AG08395 (cell line): Measurements from ENCODE around the gene DENND4C.
"Not testable (repeated sequence)": the region's sequence is repeated elsewhere in the genome, so short reads cannot be mapped to it uniquely, and the experiment has no call there.

Experiments used
- DNase-seq: peaks from one replicate; pipeline ENCODE4 v3.0.0; 2012; ENCODE audit warnings: mixed read lengths, low spot score

Gene DENND4C

DNA sequence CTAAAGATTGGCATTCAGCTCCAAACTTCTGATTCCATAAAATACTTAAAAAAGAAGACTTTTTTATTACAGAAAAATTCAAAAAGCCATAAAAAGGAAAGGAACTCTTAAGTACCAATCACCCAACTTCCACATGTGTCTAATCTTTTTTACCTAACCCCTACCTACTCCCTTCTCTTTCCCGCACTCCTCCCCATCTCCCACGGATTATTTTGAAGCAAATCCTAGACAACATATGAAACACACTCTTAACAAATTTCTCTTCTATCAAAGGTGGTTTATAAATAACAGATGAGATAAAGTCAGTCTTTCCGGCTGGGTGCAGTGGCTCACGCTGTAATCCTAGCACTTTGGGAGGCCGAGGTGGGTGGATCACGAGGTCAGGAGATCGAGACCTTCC, 5.9 kb upstream of the DENND4C start:
- no peak for DNase-seq

DNA sequence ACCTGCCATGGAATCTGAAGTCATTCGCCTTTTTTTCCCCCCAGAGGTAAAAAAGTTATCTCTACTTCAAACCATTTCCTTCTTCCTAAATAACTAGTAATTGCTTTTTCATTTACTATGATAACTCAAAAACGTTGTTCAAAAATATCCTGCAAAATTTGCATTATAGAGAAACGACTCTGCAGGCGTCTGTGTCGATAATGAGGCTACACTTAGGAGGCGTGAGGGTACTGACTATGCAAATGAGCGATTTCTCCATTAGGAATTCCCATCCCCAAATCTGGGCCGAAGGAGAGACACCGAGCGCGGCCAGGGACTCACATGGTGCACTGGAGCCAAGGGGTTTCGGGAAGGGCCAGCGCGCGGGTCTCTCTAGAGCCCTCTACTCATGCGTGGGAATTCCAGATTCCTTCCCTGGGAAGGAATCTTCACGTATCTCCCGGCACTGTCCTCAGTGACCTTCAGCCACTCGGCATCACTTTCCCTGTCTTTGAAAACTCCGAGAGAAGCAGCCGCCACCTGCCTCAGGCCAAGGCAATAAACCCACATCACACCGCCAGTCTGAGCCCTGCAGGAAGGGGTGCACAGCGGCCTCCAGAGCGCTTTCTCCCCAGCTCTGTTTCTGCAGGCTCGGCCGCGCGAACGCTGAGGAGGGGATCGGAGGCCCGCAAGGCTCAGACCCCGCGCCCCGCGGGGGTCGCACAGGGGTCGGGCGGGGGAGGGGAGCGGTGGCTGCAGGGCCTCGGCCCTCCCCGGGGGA, 718 bp upstream of the DENND4C start:
- no peak for DNase-seq

DNA sequence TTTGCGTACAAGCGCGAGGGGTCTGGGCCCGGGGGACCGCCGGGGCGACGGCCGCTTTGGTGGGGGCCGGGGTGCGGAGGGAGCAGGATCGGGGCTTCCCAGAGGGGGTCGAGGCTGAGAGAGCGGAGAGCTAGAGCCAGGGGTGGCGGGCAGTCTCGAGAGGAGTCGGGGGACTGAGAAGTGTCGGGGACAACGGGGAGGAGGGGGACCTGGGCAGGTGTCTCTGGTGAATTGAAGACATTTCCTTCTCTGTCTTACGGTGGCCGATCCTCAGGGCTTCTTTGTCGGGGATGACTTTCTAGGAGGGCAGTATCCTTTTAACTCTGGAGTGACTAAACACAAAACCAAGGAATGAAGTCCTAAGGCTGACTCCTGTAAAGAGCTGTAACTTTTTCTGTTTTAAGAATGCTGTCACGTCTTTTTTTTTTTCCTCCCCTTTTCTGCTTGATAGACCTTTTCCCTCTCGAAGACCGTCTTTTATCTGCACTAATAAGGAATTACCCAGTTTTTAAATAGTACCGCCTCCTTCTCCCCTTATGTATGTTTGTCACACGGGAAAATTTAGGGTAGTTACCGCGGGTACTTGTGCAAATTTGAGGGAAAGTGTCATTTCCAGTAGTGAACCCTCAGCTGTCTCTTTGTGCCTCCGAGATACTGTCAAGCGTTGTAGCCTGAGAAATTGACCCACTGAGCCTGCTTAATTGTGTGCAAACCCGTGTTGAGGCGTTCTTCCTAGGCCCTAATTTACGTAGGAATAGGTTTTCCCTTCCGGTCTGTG, 822 bp downstream of the DENND4C start:
- peak; percentile 10 for DNase-seq

DNA sequence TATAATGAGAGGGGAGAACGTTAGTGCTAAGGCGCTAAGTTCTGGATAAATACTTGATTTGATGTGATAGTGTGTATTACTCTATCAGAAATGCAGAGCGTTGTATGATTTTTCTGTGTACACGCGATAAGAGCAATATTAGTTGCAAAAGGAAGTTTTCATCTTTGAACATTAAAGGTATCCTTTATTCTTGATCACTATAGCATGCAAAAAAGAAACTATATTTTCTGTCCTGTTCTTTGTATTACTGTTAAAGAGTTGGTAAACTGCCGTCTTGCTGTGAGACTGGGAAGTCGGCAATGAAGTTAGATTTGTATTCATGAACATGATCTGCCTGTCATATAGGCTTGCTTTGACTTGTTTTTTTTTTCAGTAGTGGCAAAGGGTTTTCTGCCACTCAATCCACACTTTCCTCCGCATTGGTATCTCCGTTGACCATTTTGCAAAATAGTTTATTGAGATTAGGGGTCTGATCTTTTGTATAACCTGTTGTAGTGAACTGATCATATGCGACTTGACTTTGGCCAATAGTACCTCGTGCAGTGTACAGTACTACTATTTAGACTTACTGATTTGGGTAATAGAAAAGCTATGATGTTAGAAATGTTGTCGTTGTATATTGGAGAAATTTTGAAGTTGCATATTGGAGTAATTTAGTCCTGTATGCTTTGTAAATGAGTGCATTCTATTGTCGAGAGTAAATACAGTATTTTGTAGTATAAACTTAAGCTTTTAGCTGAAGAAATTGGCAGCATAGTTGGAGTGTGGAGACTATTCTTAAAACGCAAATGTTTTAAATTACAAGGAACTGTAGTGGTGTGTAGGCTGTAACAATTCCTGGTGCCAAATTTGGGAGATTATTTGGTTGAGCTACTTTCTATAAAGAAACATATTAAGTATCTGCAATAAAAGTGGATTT, 1.7 kb downstream of the DENND4C start:
- no peak for DNase-seq

DNA sequence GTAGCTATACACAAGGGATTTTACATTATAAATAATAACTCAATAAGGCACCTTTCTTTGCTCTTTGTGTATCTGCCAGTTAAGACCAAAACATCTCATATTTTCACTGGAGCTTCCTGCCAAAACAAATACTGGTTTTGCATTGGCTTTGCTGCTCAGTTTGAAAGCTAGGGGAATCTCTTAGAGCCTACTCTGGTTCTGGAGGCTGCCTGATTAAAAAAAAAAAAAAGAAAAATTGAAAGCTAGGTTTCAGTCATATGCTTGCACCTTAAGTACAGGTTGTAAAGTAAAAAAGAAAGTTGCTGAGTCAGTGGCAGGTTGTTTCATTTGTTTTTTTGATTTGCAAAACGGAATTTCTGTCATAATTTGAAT, 2.3 kb downstream of the DENND4C start:
- DNase-seq = peak; percentile 11

DNA sequence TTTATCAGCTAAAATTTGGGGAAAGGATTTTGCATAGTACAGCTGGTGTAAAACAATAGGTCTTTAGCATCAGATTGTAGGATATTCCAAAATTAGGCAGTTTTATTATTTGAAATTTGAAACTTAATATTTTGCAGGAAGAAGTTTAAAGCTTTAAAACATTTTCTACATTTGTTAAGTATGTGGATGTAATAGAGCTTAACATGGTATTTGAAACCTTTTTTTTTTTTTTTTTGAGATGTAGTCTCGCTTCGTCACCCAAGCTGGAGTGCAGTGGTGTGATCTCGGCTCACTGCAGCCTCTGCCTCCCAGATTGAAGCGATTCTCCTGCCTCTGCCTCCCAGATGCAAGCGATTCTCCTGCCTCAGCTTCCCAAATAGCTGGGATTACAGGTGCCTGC, 2.9 kb downstream of the DENND4C start:
- DNase-seq = no peak

DNA sequence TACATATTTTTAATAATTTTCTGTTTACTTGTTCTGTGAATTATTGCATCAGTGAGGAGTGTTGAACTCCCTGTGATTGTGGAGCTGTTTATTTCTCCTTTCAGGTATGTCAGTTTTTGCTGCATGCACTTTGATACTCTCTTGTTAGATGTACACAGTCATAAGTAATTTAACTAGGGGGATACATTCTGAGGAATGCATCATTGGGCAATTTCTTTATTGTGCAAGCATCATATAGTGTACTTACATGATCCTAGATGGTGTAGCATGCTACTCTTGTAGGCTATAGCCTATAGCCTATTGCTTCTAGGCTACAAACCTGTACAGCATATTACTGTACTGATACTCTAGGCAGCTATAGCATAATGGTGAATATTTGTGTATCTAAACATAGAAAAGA, 9.5 kb downstream of the DENND4C start:
- DNase-seq = no peak

DNA sequence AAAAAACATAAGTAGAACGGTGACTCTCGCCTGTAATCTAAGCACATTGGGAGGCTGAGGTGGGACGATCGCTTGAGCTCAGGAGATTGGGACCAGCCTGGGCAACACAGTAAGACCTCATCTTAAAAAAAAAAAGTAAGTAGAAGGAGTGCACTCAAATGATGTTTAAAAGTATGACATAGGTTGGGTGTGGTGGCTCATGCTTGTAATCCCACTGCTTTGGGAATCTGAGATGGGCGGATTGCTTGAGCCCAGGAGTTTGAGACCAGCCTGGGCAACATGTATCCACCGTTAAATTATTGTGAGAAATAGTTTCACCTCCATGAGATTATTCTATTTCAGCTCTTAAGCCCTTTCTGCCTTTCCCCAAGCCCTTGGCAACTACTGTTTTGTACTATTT, 11.2 kb downstream of the DENND4C start:
- no peak for DNase-seq

DNA sequence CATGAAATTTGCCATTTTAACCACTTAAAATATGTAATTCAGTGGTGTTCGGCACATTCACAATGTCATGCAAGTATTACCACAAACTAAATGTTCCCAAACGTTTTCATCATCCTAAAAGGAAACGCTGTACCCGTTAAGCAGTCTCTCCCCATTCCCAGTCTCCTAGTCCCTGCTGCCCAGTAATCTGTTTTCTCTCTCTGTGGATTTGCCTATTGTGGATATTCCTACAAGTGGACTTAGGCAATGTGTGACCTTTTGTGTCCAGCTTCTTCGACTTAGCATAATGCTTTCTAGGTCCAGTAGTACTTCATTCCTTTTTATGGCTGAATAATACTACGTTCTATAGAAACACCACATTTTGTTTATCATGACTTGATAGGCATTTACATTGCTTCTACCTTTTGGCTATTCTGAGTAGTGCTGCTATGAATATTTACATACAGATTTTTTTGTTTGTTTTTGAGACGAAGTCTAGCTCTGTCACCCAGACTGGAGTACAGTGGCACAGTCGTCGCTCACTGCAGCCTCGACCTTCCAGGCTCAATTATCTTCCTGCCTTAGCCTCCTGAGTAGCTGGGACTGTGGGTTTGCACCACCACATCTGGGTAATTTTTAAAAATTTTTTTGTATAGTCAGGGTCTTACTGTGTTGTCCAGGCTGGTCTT, 13.0 kb downstream of the DENND4C start:
- DNase-seq = no peak

DNA sequence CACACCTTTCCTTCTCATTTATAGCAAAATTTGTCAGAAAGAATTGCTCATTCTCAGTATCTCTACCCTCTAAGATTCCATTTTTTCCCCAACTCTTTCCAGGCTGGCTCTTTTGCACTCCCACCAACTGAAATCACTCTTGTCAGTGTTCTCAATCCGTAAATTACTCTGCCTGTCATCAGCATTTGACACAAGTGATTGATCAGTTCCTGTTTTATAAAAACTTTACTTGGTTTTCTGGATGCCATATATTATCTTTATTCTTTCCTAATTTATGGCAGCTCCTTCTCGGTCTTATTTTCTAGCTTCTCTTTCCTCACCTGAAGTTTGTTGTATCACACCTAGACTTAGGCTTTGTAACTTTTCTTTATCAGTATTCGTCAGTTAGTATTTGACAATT, 16.4 kb downstream of the DENND4C start:
- DNase-seq = no peak

DNA sequence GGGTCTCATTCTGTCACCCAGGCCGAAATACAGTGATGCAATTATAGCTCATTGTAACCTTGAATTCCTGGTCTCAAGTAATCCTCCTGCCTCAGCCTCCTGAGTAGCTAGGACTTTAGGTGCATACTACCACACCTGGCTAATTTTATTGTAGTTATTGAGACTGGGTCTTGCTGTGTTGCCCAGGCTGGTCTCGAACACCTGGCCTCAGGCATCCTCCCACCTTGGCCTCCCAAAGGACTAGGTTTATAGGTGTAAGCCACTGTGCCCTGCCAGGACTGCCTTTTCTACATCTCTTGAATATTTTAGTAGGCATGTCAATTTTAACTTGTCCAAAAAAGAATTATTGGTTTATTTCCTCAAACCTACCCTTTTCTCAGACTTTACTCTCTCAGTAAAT, 16.9 kb downstream of the DENND4C start:
- no peak for DNase-seq

DNA sequence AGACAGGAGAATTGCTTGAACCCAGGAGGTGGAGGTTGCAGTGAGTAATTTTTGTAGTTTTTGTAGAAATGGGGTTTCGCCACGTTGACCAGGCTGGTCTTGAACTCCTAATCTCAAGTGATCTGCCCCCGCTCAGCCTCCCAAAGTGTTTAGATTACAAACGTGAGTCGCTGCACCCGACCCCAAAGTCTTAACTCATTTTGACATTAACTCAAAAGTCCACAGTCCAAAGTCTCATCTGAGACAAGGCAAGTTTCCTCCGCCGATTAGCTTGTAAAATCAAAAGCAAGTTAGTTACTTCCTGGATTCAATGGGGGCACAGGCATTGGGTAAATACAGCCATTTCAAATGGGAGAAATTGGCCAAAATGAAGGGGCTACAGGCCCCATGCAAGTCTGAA, 19.9 kb downstream of the DENND4C start:
- DNase-seq = not testable (repeated sequence)

DNA sequence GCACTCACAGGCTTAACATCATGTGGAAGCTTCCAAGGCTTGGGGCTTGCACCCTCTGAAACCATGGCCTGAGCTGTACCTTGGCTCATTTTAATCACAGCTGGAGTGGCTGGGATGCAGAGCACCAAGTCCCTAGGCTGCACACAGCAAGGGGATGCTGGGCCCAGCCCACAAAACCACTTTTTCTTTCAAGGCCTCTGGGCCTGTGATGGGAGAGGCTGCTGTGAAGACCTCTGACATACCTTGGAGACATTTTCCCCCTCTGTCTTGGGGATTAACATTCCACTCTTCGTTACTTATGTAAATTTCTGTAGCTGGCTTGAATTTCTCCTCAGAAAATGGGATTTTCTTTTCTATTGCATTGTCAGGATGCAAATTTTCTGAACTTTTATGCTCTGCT, 20.7 kb downstream of the DENND4C start:
- DNase-seq = not testable (repeated sequence)

DNA sequence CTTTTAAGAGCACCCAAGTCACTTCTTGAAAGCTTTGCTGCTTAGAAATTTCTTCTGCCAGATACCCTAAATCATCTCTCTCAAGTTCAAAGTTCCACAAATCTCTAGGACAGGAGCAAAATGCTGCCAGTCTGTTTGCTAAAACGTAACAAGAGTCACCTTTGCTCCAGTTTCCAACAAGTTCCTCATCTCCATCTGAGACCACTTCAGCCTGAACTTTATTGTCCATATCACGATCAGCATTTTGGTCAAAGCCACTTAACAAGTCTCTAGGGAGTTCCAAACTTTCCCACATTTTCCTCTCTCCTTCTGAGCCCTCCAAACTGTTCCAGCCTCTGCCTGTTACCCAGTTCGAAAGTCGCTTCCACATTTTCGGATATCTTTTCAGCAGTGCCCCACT, 21.1 kb downstream of the DENND4C start:
- not testable (repeated sequence) for DNase-seq

DNA sequence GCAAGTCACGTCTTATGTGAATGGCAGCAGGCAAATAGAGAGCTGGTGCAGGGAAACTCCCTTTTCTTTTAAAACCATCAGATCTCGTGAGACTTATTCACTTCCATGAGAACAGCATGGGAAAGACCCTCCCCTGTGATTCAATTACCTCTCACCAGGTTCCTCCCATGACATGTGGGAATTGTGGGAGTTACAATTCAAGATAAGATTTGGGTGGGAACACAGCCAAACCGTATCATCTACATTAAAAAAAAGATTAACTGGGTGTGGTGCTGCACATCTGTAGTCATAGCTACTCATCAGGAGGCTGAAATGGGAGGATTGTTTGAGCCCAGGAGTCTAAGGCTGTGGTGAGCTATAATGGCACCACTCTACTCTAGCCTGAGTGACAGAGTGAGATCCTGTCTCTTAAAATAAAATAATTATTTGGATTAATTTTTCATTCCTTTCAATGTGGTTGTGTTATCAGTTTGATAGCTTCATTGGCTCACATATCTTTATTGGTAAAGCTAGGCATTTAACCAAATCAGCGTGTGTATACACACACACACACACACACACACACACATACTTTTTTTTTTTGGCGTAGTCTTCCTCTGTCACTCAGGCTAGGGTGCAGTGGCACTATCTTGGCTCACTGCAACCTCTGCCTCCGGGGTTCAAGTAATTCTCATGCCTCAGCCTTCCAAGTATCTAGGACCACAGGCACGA, 21.8 kb downstream of the DENND4C start:
- no peak for DNase-seq

DNA sequence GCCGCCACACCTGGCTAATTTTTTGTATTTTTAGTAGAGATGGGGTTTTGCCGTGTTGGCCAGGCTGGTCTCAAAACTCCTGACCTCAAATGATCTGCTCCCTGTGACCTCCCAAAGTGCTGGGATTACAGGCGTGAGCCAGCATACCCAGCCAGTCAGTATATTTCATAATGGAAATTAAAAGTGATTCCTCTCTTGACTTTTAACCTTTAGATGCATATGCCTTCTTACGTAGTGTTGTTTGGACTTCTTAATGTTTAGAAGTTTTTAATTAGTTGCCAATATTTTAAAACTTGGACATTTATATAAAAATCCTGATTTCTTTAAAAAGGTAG, 22.4 kb downstream of the DENND4C start:
- no peak for DNase-seq

DNA sequence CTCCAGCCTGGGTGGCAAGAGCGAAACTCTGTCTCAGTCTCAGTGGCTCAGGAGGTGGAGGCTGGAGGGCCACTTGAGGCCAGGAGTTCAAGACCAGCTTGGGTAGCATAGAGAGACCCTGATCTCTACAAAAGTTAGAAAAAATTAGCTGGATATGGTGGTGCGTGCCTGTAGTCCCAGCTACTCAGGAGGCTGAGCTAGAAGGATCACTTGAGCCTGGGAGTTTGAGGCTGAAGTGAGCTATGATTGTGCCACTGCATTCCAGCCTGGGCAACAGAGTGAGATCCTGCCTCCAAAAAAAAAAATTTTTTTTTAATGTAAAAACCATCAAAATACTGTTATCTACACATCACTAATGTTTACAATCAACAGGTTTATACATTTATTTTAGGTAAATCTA, 24.6 kb downstream of the DENND4C start:
- DNase-seq = no peak

DNA sequence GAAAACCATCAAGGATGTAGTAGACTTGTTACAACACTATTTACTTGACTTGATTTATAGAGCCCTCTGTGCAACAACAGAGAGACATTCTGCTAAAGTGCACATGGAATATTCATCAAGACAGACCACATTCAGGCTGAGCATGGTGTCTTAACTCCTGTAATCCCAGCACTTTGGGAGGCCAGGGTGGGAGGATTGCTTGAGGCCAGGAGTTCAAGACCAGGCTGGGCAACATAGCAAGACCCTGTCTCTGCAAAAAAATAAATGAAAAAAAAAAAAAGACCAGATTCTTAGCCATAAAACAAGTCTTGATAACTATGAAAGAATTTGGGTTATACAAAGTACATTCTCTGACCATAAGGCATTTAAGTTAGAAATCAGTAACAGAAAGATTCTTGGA, 25.3 kb downstream of the DENND4C start:
- DNase-seq = no peak

DNA sequence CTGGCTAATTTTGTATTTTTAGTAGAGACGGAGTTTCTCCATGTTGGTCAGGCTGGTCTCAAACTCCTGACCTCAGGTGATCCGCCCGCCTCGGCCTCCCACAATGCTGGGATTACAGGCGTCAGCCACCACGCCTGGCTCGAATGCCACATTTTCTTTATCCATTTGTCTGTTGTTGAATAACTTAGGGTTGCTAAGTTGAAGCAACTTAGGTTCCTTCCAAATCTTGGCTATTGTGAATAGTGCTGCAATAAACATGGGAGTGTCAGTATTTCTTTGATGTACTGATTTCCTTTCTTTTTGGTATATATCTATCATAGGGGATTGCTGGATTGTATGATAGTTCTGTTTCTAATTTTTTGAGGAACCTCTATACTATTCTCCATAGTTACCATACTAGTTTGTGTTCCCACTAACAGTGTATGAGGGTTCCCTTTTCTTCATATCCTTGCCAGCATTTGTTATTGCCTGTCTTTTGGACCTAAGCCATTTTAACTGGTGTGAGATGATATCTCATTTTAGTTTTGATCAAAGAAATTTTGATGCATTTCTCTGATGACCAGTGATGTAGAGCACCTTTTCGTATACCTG, 29.3 kb downstream of the DENND4C start:
- DNase-seq = not testable (repeated sequence)

DNA sequence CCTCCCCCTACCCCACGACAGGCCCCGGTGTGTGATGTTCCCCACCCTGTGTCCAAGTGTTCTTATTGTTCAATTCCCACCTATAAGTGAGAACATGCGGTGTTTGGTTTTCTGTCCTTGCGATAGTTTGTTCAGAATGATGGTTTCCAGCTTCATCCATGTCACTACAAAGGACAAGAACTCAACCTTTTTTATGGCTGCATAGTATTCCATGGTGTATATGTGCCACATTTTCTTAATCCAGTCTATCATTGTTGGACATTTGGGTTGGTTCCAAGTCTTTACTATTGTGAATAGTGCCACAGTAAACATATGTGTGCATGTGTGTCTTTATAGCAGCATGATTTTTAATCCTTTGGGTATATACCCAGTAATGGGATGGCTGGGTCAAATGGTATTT, 35.1 kb downstream of the DENND4C start:
- DNase-seq = not testable (repeated sequence)

DNA sequence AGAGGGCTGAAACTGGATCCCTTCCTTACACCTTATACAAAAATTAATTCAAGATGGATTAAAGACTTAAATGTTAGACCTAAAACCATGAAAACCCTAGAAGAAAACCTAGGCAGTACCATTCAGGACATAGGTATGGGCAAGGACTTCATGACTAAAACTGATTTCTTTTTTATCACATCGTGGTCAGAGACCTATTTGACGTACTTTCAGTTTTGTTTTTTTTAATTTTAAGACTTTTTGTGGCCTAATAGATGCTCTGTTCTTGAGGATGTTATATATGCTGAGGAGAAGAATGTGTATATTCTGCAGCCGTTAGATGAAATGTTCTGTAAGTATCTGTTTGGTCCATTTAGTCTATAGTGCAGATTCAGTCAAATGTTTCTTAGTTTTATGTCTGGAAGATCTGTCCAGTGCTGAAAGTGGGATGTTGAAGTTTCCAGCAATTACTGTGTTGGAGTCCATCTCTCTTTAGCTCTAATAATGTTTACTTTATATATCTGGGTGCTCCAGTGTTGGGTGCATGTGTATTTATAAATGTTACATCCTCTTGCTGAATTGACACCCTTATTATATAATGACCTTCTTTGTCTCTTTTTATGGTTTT, 36.4 kb downstream of the DENND4C start:
- DNase-seq = not testable (repeated sequence)
